Lung microvascular endothelial cell (primary cell): ENCODE measurements around the gene IFNG. TPM values are rescaled to one million over a fixed set of nuclear protein-coding genes. Genes with fewer than 3 reads are reported as not detected.

Experiments
- DNase-seq, 2 donors: peaks; one replicate each; pipeline versions ENCODE4 v3.0.0 to v3.0.0-alpha.2; 2010; ENCODE audit warnings: low read depth in 2 of 2
- total RNA-seq: library from RNA; depleted of rRNA; stranded (reverse); fragments of >200 nt; gene quantifications from 2 replicates; pipeline ENCODE4 v1.2.1, GENCODE V29; 2014

IFNG gene
- total RNA-seq, 1 donor from 2014 or later = not detected

- no peak for DNase-seq
Observed at GRCh38 chr12:68118096-68118755, 41.3 kb downstream of the IFNG start.

- DNase-seq = no peak
Observed at GRCh38 chr12:68117661-68118060, 41.9 kb downstream of the IFNG start.

GRCh38 chr12:68115281-68115680, 44.3 kb downstream of the IFNG start:
- no peak for DNase-seq

- DNase-seq = no peak
Observed at GRCh38 chr12:68114606-68115005, 44.9 kb downstream of the IFNG start.

- DNase-seq = peak in 1 of 2 donors; percentile 2
Observed at GRCh38 chr12:68113644-68114043, 45.9 kb downstream of the IFNG start.

GRCh38 chr12:68111995-68112394, 47.5 kb downstream of the IFNG start:
- no peak for DNase-seq

- DNase-seq = no peak
Observed at GRCh38 chr12:68109444-68110217, 49.9 kb downstream of the IFNG start.

GRCh38 chr12:68109001-68109400, 50.5 kb downstream of the IFNG start:
- no peak for DNase-seq

GRCh38 chr12:68106660-68107059, 52.9 kb downstream of the IFNG start:
- DNase-seq = no peak

- no peak for DNase-seq
Observed at GRCh38 chr12:68106160-68106559, 53.4 kb downstream of the IFNG start.

Other genes starting within 250 kb of the IFNG start
- gene IFNG-AS1, start 170.3 kb downstream of the IFNG start, total RNA-seq = not detected in 2 replicates
- not detected in 2 replicates for gene IL26, start 66.1 kb upstream of the IFNG start, total RNA-seq
- not detected in 2 replicates for gene IL22, start 93.9 kb upstream of the IFNG start, total RNA-seq
- gene MDM1, start 172.6 kb upstream of the IFNG start, total RNA-seq = 4.4 and 5.6 TPM in 2 replicates